HT-29 (cell line): ENCODE results near the gene CCDC142. TPM values are rescaled to one million over a fixed set of nuclear protein-coding genes. Genes with fewer than 3 reads are reported as not detected.
A peak's percentile ranks its signal among the peaks of the same experiment; 100 is the strongest.
"Not testable (repeated sequence)": the region's sequence is repeated elsewhere in the genome, so short reads cannot be mapped to it uniquely, and the experiment has no call there.

ENCODE experiments used
- DNase-seq: peaks from one replicate; pipeline ENCODE4 v3.0.0-alpha.2; 2015; ENCODE audit warnings: low spot score
- total RNA-seq: library from RNA; depleted of rRNA; stranded (reverse); fragments of >200 nt; shearing (Covaris generic); gene quantifications from 2 replicates; pipeline ENCODE4 v1.2.3, GENCODE V29; 2014

The CCDC142 gene
- total RNA-seq, 1 experiment from 2014 or later = 31.9 TPM

DNA sequence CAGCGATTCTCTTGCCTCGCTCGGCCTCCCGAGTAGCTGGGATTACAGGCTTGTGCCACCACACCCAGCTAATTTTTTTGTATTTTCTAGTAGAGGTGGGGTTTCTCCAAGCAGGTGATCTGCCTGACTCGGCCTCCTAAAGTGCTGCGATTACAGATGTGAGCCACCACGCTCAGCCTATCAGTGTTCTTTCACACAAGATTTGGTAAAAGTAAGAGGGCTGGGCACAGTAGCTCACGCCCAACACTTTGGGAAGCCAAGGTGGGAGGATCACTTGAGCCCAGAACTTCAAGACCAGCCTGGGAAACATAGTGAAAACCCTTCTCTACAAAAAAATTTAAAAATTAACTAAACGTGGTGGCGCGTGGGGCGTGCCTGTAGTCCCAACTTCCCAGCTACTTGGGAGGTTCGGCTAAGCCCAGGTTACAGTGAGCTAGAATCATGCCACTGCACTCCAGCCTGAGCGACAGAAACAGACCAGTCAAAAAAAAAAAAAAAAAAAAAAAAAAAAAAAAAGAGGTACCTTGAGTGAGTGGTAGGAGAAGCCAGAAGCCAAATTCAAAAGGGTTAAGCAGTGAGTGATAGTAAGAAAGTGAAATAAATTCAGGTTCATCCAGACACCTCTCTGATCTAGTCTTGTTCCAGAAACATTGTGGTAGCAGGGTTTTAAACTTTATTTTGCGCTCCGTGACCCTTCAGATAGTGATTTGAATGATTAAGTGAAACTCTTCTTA is 11.3 kb downstream of the CCDC142 start:
- DNase-seq = no peak

DNA sequence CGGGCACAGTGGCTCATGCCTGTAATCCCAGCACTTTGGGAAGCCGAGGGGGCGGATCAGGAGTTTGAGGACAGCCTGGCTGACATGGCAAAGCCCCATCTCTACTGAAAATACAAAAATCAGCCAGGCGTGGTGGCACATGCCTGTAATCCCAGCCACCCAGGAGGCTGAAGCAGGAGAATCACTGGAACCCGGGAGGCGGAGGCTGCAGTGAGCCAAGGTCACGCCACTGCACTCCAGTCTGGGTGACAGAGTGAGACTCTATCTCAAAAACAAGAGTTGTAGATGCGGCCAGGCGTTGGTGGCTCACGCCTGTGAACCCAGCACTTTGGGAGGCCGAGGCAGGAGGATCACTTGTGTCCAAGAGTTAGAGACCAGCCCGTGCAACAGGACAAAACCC is 12.1 kb downstream of the CCDC142 start:
- not testable (repeated sequence) for DNase-seq

DNA sequence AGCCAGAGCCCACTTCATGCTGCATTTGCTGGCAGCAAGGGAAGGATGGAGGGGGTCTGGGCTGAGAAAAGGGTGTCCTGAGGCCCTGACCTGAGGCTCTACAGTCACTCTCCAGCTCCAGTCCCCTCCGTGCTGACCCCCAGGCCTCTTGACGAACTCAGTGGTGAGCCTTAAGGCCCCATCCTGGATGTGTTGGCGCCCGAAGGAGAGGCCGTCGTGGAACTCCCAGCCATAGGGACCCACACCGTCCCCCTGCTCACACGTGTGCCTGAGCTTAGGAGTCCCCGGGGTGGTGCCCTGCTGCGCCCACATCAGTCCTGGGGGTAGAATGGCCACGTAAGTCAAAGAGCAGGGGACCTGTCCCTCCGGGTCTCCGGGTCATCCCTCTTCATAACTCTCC is 18.4 kb downstream of the CCDC142 start:
- no peak for DNase-seq

DNA sequence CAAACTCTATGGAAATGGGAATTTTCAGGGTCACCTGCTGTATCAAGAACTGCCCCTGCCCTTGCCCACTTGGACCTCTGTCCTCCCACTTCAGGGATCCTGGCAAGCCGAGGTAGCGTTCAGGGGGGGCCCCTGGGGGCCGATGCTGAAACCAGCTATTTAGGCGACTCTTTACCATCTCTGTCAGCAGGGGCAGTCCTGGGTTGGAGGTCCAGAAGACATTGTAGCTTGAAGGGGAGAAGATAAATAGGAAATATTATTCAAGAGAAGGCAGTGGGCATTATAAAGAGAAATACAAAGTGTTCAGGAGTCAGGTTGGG is 20.1 kb downstream of the CCDC142 start:
- DNase-seq = no peak

DNA sequence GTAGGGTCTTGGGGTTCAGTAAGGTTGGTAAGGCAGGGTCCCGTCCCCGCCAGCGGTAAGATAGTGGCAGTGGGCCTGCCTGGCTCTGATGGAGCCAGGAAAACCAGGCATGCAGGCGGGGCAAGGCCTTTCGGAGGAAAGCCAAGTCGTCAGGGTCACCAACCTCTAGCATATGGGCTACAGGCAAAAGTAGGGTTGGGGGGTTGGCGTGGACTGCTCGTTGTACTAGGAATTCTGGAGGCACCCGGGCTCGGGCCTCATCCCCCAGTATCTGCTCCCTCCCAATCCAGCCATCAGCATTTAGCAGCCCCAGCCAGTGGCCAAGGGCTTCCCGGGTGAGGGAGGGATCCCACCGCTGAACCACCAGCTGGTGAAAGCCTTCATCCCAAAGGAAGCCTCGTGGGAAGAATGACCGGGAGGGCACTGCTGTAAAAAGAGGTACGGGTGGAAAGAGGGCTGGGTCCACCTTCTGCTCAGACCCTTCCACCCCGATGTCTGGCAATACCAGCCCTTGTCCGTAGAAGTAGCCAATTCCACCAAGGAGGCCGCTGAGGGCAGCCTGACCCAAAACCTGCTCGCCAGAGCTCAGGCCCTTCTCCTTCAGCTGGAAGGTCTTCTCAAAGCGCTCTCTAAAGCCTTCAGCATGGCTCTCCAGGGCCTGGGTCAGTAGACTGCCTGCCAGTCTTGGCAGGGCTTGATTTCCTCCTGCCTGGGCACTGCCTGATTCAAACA is 20.6 kb downstream of the CCDC142 start:
- DNase-seq = no peak

DNA sequence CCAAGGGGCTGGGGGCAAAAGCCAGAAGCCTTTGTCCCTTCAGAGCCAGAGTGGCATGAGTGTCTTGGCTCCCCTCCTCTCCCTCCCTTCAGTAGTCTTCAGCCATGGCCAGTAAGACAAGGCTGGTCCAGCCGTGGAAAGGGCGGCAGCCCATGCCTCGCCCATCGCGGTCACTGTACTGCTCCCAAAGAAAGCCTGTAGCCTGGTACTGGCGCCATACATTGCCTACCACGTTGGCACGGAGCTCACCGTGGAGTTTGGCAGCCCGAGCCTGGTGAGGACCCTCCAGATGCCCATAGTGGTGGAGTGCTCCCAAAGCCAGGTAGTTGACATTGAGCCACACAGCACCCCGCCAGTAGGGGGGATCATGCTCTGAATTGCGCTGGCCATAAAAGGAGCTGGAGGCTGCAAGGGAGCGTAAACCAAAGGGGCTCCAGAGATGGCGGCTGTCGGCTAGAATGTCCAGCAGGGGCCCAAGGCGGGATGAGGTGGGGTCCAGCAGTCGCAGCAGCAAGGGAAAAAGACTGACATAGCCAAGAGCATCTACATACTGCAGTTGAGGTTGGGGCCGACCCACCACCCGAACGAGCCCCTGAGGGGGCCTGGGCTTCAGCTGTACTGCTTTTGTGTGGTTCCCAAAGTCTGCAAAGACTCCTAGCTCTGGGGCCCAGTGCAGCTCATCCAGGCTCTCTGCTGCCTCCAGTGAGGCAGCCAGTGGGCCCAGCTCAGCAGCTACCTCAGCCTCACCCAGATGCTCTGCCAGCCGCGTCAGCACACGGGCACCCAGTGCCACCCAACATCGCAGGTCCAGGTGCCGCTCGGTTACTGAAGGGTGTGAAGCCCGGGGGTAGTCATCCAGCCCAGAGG is 21.4 kb downstream of the CCDC142 start:
- DNase-seq = no peak

DNA sequence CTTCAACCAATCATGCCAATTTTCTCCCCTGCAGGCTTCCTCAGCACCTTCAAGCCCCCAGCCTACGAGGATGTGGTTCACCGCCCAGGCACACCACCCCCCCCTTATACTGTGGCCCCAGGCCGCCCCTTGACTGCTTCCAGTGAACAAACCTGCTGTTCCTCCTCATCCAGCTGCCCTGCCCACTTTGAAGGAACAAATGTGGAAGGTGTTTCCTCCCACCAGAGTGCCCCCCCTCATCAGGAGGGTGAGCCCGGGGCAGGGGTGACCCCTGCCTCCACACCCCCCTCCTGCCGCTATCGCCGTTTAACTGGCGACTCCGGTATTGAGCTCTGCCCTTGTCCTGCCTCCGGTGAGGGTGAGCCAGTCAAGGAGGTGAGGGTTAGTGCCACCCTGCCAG is 22.6 kb downstream of the CCDC142 start:
- DNase-seq = not testable (repeated sequence)

DNA sequence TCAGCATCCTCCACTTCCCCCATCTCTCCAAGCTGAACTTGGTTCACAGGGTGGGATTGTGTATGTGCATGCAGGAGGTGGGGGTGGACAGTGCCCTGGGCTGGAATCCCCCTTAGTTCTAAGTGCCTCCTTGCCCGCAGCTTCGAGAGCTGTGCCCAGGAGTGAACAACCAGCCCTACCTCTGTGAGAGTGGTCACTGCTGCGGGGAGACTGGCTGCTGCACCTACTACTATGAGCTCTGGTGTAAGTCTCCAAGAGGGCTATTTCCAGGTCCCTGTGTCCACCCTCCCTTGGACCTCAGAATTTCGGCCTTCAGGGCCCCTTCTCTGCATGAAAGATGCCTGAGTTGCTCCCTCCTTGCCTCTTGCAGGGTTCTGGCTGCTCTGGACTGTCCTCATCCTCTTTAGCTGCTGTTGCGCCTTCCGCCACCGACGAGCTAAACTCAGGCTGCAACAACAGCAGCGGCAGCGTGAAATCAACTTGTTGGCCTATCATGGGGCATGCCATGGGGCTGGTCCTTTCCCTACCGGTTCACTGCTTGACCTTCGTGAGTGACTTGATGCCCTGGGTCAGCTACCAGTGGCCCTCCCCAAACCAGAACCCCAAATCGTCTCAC is 23.2 kb downstream of the CCDC142 start:
- DNase-seq = not testable (repeated sequence)

DNA sequence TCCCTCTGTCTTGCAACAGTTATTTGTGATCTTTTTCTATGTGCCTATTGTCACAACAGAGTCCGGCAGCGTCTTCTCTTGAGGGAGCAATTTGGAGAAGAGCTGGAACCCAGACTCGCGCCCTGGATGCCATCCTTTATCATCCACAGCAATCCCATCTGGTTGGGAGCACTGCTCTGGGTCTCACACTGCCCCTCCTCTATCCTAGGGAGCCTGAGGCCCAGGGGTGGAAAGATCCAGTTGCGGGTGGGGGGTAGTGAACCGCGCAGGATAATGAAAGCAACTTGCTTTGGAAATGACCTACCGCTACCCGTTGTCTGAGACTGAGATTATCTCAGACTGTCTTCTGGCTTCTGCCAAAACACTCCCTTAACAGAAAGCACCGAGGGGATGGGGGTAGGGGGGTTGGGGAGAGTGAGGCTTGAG is 23.8 kb downstream of the CCDC142 start:
- DNase-seq = no peak

DNA sequence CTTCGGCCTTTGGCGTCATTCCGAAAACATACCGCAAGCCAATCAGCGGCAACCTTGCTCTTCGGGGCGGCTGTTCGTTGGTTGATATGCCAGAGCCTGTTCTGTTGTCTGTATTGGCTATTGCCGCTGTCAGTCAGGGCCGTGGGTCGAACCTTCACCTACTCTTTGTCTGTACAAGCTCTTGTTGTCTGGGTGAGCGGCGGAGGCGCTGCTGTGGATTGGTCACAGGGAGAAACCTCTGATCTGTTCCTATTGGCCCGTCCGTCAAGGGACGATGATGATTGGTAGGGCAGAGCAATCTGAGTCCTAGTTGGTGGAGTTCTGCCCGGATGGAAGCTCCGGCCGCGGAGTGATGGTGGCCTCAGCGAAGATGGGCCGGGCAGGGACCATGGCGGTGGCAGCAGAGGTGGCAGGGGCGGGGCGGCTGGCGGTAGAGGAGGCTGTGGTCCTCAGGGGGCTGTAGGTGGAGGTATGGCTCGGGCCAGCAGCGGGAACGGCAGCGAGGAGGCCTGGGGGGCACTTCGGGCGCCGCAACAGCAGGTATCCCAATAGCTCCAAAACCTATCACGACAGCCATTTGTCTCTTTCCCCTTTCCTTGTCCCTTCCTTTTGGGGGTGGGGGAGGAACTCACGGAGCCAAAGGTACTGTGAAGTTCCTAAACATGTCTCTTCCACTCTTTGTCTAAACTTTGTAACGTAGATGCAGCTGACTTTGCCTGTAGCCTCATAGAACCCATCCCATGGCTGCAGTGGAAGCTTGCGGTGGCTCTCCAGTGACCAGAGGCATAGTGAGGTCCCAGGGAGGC is 24.5 kb downstream of the CCDC142 start, which contains the start of gene WBP1:
TSS of gene WBP1 (plus strand) at position 307 of the 806 bp plus-strand sequence. CDS start at position 472, 165 bp downstream.
- peak; percentile 100 for DNase-seq

DNA sequence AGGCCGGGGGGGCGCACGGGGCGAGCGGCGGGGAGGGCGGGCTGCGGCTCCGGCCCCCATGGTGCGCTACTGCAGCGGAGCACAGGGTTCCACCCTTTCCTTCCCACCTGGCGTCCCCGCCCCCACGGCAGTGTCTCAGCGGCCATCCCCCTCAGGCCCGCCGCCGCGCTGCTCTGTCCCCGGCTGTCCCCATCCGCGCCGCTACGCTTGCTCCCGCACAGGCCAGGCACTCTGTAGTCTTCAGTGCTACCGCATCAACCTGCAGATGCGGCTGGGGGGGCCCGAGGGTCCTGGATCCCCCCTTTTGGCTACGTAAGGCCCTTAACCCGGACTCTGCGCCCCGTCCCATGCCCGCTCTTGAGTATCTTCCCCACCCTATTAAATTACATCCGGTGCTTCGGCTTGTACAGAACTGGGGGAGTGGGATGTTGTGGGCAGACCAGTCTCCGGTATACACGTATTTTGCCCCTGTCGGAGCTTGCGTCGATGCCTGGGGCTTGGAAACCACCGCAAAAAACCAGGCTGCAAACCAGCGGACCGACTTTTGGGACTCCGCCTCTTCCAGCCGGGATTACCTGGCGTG is 25.2 kb downstream of the CCDC142 start:
- peak; percentile 80 for DNase-seq

DNA sequence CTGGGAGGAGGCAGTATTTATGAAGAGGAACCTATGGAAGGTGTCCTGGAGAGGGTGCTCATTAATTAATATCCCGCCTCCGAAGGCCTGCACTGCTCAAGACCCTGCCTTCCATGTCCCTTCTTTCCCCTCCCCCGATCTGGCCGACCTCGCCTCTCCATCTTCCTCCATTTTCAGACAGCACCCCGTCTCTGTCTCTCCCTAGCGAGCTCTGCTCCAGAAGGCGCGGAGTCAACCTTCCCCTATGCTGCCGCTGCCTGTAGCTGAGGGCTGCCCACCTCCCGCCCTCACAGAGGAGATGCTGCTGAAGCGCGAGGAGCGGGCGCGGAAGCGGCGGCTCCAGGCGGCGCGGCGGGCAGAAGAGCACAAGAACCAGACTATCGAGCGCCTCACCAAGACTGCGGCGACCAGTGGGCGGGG is 25.7 kb downstream of the CCDC142 start:
- DNase-seq = no peak

DNA sequence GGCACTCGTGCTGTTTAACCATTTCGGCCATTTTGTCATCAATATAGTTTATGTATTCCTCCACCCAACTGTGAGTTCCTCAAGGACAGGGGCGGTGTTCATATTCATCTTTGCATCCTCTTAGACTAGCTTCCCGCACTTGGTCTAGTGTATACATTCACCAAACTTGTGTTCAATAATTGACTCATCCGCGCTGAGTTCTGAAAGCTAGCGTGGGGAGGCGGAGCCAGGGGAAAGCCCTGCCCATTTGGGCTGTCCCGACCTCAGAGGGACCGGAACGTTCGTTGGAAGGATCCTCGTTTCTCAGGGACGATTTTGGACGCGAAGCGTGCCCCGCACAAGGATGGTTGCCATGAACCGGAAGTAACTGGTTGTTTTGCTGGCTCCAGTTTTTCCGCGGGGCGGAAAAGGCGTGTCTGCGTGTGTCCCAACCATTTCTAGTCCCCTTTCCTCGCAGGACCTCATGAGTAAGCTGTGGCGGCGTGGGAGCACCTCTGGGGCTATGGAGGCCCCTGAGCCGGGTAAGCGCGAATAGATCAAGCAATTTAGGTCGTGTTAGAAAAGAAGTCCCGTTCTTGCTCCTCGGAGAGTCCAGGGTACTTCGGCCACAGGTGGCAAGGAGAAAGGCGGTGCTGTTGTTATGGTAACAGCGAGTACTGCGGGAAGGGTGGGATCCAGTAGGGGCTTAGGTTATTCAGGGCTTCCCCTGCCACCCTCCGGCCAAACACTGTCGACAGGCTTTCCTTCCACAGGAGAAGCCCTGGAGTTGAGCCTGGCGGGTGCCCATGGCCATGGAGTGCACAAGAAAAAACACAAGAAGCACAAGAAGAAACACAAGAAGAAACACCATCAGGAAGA is 27.9 kb downstream of the CCDC142 start, which contains the start of gene INO80B:
TSS of gene INO80B (plus strand) at position 434 of the 858 bp plus-strand sequence. CDS start at position 464, 30 bp downstream.
- DNase-seq = peak; percentile 98

DNA sequence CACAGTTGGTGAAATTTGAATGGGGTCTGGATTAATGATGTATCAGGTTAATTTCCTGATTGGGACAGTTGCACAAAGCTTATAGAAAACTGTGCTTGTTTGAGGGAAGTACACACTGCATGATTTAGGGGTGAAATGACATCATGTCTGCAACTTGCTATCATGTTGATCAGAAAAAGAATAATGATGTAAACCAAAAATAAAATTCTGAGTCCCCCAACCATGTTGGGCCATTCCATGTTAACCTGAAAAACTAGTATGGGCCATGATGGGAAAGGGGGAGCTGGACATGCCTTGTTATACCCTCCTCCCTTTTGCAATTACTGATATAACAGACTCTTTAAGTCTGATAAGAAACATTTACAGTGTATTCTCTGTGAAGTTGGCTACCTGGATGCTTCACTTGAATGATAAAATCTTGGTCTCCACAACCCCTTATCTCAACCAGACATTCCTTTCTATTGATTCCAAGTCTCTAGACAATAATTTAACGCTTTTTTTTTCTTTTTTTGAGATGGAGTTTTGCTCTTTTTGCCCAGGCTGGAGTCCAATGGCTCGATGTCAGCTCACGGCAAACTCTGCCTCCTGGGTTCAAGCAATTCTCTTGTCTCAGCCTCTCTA is 32.1 kb downstream of the CCDC142 start:
- DNase-seq = no peak

DNA sequence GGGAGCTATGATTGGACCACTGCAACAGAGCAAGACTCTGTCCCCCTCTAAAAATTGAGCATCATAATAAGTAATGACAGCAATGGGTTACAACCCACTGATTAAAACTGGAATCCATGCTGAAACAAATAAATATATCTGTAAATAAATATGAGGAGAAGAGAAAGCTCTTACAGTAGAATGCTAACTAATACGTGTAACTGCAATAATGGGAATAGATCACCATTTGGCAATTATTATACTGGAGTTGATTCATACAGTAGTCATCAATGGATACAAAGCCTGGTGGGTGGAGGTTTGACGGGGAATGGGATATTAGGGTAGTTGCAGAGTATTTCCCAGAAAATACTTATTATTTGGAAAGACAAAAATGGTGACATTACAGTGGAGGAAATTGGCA is 34.0 kb downstream of the CCDC142 start:
- DNase-seq = no peak

DNA sequence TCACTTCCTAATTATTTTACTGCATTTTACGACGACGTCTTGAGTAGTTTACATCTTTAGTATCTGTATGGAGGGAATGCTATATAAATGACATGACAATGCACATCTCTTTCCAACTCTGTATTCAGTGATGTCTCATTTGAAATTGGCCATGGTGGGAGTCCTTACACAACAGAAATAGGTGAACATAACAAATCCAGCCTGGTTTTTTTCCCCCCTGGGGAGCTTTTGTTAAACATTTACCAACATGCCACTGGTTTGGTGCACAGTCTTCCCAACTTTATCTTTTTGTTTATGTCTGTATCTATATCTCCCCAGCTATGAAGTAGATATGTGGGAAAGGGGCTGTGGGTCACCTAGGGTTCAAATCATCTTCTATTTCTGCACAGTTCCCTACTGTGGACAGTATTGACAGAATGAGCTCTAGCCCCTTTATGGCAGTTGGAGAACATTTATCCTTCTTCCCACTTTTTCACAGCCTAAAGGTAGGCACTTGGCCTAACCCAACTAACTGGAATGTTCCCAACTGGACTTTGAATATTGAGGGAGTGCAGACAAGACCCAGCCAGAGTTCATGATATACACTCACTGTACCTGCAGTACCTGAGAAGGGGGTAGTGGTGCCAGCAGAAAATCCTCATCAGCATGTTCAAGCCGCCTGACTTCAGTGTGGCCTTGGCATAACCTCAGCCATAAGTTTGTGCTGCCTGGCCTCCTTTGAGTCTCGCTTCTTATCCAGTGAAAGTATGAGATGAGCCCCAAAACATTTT is 35.4 kb downstream of the CCDC142 start:
- no peak for DNase-seq

DNA sequence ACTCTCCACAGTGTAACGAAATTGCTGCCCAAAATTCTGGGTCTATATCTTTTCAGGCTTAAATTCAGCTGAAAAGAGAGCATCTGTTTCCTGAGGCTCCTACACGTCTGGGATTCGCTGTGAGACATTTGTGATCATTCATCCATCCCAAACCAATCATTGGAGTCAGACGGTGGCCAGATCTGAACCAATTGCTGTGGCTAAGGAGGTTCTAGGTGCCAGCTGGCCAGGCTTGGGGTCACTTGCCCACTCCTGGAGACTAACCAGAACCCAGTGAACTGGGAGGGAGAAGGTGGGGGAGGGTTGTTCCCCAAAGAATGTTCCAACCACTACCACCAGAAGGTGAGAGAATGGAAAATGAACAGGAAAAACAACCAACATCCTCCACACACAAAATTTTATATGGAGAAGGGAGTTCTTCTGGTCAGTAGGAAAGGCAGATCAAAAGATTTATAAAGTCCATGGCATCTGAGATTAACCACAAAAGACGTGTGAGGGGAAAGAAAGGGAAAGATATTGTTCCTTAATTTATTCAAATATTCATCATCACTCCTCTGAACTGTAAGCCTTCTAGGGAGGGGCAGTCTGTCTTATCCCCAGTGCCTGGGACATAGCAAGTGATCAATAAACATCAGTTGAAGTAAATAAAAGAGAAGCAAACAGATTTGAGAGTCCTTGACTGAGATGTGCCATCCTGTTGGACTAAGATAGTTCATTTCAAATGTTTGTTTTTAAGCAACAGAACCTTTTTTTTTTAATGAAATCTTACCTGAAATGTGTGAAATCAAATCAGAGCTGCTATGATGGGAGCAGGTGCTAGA is 38.1 kb downstream of the CCDC142 start:
- DNase-seq = no peak
